Stimulated activated CD4-positive, alpha-beta T cell treated with anti-CD3 and anti-CD28 coated beads, TNF-alpha, amount 100 ng/mL, for 24 hours (primary cell): ENCODE measurements around the gene ACSS2.
A peak's percentile ranks its signal among the peaks of the same experiment; 100 is the strongest.

ENCODE experiments used
- DNase-seq, 3 experiments: peaks; one replicate each; pipeline ENCODE4 v3.0.0-alpha.2; 2020; ENCODE audit warnings: low read depth in 3 of 3

Gene ACSS2

DNA sequence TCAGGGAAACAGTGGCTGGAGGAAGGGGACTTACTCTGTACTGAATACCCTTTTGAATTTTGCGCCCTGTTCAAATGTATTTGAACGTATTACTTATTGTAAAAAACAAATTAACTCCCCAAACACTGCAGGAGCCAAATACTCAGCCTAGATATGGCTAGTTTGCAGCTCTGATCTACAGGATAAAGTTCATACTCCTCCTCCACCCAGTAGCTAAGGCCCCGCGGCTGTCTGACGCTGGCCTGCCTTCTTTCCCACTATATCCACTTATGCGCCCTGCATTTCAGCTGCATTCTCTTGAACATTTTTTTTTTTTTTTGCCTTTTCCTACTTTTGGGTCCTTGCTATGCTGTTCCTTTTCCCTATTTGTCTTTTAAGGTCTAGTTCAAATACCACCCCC lies 72.7 kb downstream of the ACSS2 start:
- no peak for DNase-seq

DNA sequence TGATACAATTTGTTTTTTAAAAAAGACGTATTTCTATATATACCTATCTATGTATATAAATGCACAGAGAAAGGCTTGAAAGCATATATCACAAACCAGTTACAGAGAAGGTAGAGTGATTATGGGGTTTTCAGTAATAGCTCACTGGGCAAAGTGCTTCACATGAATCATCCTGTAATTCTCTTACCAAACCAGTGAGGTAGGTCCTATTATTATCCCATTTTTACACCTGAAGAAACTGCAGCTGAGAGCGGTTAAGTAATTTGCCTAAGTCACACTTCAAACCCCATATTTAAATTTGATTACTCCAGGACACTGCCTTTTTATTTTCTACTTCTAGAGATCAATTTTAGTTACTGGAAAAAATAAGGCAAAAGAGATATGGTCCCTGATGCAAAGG lies 74.8 kb downstream of the ACSS2 start:
- no peak for DNase-seq

DNA sequence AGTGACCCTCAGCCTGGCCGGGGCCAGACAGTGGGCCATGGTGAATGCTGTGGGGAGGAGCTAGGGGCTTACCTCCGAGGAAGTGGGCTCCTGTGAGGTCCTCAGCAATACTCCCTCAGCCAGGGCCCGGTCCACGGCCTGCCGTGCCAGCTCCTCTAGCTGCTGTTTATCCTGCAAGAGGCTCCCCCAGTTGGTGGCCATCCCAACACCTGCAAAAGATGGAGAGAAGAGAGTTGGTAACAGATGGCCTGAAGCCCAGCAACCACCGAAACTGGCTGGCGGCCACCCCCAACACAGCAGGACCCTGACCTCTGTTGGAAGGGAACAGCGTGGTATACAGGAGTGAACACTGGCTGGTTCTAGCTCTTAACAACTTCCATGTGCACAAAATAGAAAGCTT lies 75.2 kb downstream of the ACSS2 start:
- DNase-seq: no peak

DNA sequence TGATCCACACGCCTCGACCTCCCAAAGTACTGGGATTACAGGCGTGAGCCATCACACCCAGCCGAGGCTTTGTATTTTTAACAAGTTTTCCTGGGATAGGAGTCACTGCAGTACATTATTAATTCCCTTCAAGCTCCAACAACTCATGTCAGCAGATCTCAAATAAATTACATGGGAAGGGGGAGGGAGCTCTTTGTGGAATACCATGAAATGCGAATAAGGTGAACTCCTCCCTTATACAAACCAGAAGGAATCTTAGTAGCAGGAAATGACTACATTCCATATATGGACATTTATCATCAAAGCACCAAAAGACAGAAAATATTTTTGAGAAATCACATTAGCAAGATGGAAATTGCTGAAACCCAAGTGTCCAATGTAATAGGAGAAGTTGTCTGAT lies 76.3 kb downstream of the ACSS2 start:
- no peak for DNase-seq

DNA sequence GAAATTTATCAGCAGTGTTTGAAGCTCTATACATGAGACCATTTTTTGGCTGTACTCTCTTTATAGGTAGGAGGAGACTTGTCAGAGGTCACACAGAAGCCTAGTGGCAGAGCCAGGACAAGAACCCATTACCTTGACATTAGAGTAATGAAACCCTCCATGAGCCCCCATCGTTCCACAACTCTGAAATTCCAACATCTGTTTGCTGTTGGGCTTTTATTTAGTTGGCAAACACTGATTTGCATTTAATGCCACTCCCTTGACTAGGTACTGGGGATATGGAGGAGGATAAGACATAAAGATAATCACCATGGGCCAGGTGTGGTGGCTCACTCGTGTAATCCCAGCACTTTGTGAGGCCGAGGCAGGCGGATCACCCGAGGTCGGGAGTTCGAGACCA lies 77.5 kb downstream of the ACSS2 start:
- DNase-seq: no peak

DNA sequence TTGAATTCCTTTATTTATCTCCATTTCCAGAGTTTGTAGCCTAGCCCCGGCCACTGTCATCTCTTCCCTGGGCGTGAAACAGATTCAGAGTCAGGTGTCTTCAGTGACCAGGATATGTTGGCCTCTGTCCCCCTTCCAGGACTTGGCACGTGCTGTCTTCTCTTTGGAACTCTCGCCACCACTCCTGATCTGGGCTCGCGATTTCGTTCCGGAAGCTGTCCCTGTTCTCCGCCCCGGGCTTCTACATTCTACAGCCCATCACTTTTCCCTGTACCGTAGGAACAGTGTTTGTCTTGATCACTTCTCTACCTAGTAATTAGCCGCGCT lies 78.5 kb downstream of the ACSS2 start:
- DNase-seq: peak in 1 of 3 experiments; percentile 2

DNA sequence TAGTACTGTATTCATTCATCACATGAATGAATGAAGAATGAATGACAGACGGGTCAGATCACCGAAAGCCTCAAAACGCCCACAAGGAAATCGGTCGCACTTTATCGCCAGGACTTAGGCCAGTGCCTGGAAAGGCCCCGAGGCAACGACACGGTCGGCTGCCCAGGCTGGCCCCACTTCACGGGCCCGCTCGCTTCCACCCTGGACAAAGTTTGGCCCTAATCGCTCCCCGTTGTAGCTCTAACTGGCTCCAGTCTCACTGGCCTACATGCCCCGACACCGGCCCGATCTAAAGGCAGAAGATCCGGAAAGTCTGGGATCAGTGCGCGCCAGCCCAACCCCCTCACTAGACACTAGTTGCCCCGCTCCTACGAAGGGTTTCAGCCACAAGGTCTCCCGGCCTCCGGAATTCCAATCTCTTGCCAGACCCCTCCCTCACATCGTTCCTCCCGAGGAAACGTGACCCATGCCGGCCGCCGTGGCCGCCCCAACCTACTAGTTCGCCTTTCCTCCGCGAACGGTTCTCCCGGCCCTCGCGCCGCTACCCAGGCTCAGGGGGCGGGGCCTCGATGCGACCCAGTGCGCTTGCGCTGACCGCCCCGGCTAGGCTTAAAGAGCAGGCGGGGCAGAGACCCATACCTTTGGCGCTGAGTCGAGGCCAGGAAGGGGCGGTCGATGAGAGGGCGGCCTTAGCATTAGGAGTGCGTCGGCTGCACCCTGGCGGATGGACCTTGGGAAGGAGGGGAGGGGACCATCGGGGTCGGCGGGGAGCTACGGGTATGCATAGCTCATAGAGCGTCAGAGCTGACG lies 79.0 kb downstream of the ACSS2 start, which contains the start of the genes GSS and MYH7B:
Gene GSS, minus strand, starts transcription at position 576 of the 810 bp plus-strand sequence. CDS start 3,954 bp downstream, outside the sequence.
Gene MYH7B, plus strand, starts transcription at position 638 of the 810 bp plus-strand sequence. CDS start 22,138 bp downstream, outside the sequence.
- DNase-seq: peak; percentile 94 to 99 (median 95)

DNA sequence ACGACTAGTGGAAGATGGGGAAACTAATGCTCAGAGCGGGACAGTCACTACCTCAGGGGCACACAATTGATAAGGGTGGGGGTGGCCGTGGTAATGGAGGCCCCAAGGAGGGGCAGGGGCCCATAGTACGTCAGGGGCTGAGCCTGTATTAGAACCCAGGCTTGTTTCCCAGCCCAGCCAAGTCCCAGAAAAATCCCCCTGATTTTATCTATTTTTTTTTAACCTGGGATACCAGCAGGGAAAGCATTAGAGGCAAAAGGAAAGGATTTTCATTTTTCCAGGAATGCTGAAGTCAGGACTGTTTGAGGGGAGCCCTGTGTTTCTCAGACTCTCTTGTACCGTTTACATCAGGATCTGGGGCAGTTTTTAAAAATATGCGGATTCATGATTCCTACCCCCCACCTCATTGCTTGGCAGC lies 79.6 kb downstream of the ACSS2 start:
- DNase-seq: no peak

DNA sequence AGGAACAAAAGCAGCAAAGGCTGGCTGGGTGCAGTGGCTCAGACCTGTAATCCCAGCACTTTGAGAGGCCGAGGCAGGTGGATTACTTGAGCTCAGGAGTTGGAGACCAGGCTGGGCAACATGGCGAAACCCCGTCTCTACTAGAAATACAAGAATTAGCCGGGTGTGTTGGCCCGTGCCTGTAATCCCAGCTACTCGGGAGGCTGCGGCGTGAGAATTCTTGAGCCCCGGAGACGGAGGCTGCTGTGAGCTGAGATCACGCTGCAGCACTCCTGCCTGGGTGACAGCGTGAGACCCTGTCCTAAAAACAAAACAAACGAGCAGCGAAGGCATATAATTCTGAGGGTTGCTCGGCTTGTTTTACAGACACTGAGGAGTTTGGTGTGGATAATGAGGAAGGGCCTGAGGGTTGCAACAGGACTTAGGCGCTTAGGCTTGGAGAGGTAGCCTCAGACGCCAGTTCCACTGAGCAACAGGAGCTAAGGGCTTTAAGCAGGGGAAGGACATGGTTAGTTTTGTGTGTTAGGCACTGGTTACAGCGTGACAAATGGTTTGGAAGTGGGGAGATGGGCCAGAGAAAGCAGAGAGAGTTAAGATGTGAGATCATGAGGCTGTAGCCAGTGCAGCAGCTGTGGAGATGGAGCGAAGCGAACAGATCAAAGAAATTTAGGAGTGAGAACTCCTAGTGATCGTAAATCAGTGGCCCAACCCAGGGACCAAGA lies 80.5 kb downstream of the ACSS2 start:
- DNase-seq: no peak

DNA sequence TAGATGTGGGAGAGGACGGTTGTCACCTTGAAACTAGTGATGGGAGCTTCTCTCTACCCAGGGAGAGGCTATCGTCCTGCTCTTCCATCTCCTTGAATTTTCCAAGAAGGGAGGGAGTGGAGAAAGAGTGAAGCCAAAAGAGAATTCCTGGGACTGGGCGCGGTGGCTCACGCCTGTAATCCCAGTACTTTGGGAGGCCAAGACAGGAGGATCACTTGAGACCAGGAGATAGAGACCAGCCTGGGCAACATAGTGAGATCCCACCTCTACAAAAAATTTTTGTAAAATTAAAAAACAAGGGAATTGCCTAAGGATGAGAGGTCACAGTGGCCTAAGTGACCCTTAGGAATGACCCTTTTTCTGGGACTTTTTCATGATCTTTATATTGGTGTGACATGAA lies 88.1 kb downstream of the ACSS2 start:
- DNase-seq: no peak

DNA sequence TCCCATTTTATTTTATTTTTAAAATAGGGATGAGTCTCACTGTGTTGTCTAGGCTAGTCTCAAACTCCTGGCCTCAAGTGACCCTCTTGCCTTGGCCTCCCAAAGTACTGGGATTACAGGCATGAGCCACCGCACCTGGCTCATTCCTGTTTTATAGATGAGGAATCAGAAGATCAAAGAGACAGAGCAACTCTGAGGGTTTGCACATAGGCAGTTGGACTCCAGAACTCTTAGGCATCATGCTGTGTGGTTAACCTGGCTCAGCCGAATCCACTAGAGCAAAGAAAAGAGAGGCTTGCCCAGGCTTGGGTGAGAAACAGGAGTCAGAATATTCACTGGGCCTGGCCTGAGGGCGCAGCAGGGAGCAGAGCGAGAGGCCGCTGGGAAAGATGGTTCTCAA lies 88.6 kb downstream of the ACSS2 start:
- DNase-seq: no peak

DNA sequence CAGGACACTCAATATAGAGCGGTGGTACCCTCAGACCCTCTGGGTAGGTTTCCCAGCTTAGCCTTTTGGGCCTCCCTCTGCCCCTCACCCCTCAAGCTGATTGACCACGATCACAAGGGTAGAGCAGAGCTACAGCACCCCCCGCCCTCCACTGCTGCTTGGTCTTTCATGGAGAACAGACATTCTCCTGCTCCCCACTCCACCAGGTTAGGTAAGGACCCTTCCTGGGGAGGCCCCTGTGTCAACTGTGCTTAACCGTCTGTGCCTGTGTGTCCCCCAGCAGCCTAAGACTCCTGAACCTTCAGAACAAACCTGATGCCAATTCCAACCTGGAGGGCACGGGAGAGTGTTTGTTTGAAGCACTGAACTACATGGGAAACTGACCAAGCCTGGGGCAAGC lies 91.0 kb downstream of the ACSS2 start:
- no peak for DNase-seq

DNA sequence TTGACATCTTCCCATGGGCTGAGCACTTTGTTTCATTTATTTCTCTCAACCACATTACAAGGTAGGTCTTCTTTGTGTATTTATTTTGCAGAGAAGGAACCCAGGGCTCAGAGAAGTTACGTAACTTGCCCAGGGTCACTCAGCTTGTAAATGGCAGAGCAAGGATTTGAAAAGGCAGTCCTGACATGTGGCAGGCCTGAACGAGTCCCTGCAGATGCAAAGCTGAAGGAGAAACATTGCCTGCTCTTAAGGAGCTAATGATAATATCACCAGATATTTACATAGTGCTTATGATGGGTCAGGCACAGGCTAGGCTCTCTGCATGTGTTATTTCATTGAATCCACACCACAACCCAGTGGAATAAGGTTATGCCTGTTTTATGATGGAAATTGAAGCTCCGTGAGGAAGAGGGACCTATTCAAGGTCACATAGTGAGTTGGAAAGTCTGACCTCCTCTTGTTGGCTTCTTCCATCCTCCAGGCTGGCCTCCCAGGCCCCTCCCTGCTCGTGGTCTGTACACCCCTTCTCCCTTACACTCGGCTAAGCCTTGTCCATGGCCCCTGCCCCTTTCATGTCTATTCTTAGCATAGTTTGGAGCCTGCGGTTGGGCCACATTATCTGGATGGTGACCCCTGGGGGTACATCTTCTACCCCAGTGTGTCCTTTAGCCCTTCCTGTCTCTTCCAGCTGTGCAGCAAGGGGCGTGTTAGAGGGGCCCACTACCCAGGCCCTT lies 91.8 kb downstream of the ACSS2 start:
- DNase-seq: no peak

DNA sequence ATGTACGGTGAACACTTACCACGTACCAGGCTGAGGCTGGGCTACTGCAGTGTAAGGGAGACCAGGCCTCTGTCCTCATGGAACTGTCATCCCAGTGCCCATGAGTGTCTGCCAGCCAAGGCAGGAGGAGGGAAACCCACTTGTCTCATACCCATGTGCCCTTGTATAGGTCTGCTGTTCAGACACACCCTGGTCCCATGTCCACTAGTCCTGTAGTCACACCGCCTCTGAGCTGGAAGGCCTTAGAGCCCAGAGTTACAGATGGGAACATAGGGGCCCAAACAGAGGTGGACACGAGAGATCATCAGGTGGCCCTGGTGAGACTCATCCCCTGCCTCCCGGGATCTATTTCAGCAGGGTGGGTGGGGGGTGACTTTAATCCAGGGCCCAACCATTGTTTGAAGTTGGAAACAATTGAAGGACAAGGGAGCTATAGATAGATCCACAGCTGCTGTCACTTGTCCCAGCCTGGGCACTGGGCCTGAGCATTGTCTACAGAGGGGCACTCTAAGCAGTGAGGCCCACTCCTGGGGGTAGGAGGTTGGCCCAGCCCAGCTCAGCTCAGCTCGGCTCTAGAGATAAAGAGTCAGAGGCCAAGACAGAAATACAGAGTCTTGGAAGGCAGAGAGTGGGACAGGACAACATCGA lies 93.9 kb downstream of the ACSS2 start:
- no peak for DNase-seq

DNA sequence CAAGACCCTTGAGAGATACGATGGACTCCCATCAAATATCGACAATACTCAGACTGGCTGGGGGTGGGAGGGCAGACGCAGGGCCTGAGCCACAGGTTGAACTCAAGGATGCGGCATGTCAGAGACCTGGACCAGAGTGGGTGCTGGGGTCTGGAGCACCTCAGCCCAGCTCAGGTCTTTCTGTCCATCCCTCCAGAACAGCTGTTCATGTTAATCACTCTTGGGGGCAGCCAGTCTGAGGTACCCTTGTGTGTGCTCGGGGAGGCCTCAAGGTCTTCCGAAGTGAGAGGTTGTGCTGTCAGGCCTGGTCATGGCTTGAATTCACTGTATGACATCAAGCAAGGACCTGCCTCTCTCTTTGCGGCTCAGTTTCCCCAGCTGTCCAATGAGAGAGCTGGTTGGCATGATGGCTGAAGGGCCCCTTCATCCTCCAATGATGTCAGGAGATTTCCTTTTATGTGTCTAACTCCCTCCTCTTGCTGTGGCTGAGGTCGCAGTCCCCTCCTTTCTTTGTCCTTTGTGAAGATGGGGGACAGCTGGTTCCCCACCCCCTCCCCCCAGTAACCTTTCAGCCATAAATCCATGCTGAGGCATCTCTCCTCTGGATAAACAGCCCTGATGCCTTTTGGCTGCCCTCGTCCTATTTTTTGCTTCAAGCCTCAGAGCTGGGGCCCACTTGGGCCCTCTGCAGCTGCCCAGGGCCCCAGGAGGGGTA lies 94.6 kb downstream of the ACSS2 start:
- DNase-seq: no peak

DNA sequence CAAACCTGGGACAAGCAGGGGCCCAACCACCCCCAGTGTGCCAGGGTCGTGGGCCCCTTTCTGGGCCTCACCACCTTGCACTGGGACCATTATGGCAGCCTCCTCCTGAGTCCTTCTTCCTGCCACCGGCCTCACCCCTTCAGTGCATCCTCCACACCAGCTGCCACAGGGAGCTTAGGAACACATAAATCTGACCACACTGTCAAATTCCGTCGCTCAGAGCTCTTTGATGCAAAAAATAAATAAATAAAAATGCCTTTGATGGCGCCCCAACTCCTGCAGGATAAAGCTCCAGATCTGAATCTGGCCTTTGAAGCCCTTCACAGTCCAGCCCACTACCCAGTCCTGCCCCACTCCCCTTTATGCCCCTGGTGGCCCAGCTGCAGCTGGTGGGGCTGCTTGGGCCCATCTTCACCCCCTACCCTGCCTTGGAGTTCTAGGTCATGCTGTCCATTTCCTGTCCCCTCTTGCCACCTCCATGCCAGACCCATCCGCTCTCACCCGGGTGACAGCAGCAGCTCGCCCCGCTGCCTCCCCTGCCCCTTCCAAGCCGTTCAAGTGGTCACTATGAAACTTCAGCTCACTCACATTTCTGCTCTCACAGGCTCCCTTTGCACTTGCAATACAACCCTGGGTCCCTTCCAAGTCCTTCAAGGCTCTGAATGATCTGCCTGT lies 95.3 kb downstream of the ACSS2 start:
- no peak for DNase-seq

DNA sequence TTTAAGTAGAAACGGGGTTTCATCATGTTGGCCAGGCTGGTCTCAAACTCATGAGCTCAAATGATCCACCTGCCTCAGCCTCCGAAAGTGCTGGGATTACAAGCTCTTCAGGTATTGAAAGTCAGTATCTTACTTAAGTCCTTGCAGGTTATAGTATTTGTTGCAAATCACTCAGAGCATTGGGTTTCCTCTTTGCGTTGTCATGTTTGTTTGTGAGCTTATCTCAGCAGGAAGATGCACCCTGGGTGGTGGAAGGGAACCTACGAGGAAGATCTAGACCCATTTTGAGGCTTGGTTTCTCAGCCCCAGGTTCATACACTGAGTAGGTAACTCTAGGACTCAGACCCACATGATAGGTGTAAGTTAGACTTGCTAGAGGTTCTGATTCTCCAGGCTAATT lies 97.8 kb downstream of the ACSS2 start:
- DNase-seq: no peak

DNA sequence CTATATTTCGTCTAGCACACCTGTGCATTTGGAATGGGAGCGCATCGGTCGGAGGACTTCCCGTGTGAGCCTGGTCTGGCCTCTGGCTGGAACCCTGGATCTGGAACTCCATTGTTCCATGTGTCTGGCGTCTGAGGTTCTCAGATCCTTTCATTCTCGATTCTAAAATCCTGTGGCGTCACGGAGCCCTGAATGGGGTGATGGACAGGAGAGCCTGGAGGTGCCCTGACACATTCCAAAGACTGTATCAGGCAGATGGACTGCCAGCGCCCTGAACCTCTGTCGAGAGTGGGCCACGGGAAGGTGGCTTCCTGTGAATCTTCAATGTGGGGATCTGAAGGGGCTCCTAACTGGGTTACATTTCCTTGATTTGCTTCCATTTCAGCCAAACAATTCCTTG lies 99.9 kb downstream of the ACSS2 start:
- no peak for DNase-seq
